Right lobe of liver (tissue), 4 donors: Measurements from ENCODE around the gene KIF3B.

Experiments used
- CTCF ChIP-seq, 4 donors: fragments of 200-600 bp in 3 of 4; fragments of 450-650 bp in 1 of 4; IDR thresholded peaks; one replicate each; pipeline versions ENCODE4 v1.5.1 to v1.8.0; 2016 to 2022; ENCODE audit warnings: antibody characterized with exemption in 4 of 4, mild to moderate bottlenecking in 2 of 4
- POLR2A ChIP-seq: fragments of 450-650 bp; IDR thresholded peaks from one replicate; pipeline ENCODE4 v1.6.1; 2017; ENCODE audit warnings: antibody characterized with exemption, mild to moderate bottlenecking
- donor health status: DM: no; HTN: no; CAD: no.
- donor health status: DM: no; HTN: no; CAD: no.
- donor health status: DM: no; HTN: yes; CAD: no.

- TF ChIP-seq CTCF (IDR thresholded peaks at IDR 0.05) (no peak), POLR2A (no peak)
Observed at GRCh38 chr20:32333181-32333987, 55.9 kb downstream of the KIF3B start.
